Measurements from ENCODE around the gene SERPINA4. TPM values are rescaled to one million over a fixed set of nuclear protein-coding genes. Genes with fewer than 3 reads are reported as not detected.

Gene SERPINA4
- total RNA-seq, 1 donor from 2014 or later, result not detected

GRCh38 chr14:94592457-94592856 is 31.2 kb downstream of the SERPINA4 start:
- Mint-ChIP-seq H3K4me3 (ENCODE audit: unreplicated experiment) (no peak overlapping the region), H3K4me1 (ENCODE audit: unreplicated experiment) (no peaks in the 10 kb centered on the region), H3K9me3 (ENCODE audit: unreplicated experiment) (no peaks in the 10 kb centered on the region), H3K27ac (ENCODE audit: unreplicated experiment) (no peak overlapping the region), H3K27me3 (ENCODE audit: unreplicated experiment) (no peaks in the 10 kb centered on the region), H3K36me3 (ENCODE audit: unreplicated experiment) (no peaks in the 10 kb centered on the region)
- DNase-seq (ENCODE audit: extremely low spot score, unreplicated experiment), result no peak
- TF ChIP-seq CTCF (IDR thresholded peaks at IDR 0.05), result no peak

GRCh38 chr14:94593376-94593748 is 32.1 kb downstream of the SERPINA4 start:
- Mint-ChIP-seq H3K9me3 (ENCODE audit: unreplicated experiment) (no peaks in the 10 kb centered on the region), H3K4me3 (ENCODE audit: unreplicated experiment) (no peak overlapping the region), H3K27me3 (ENCODE audit: unreplicated experiment) (no peaks in the 10 kb centered on the region), H3K36me3 (ENCODE audit: unreplicated experiment) (no peaks in the 10 kb centered on the region), H3K27ac (ENCODE audit: unreplicated experiment) (no peak overlapping the region), H3K4me1 (ENCODE audit: unreplicated experiment) (no peaks in the 10 kb centered on the region)
- TF ChIP-seq CTCF (IDR thresholded peaks at IDR 0.05), result no peak
- no peak for DNase-seq (ENCODE audit: extremely low spot score, unreplicated experiment)

- Mint-ChIP-seq H3K9me3 (ENCODE audit: unreplicated experiment) (no peaks in the 10 kb centered on the region), H3K36me3 (ENCODE audit: unreplicated experiment) (no peaks in the 10 kb centered on the region), H3K27me3 (ENCODE audit: unreplicated experiment) (no peaks in the 10 kb centered on the region), H3K4me1 (ENCODE audit: unreplicated experiment) (peaks cover 5% of the 10 kb centered on the region), H3K27ac (ENCODE audit: unreplicated experiment) (no peak overlapping the region), H3K4me3 (ENCODE audit: unreplicated experiment) (no peak overlapping the region)
- no peak for TF ChIP-seq CTCF (IDR thresholded peaks at IDR 0.05)
- DNase-seq (ENCODE audit: extremely low spot score, unreplicated experiment), result no peak
Observed at GRCh38 chr14:94593749-94594431, 32.6 kb downstream of the SERPINA4 start.

GRCh38 chr14:94594441-94594840 is 33.2 kb downstream of the SERPINA4 start:
- peaks cover 10% of the 10 kb centered on the region for H3K4me1 Mint-ChIP-seq (ENCODE audit: unreplicated experiment)
- no peaks in the 10 kb centered on the region for H3K36me3 Mint-ChIP-seq (ENCODE audit: unreplicated experiment)
- no peak overlapping the region for H3K4me3 Mint-ChIP-seq (ENCODE audit: unreplicated experiment)
- no peak for TF ChIP-seq CTCF (IDR thresholded peaks at IDR 0.05)
- H3K9me3 Mint-ChIP-seq (ENCODE audit: unreplicated experiment), result no peaks in the 10 kb centered on the region
- H3K27me3 Mint-ChIP-seq (ENCODE audit: unreplicated experiment), result no peaks in the 10 kb centered on the region
- H3K27ac Mint-ChIP-seq (ENCODE audit: unreplicated experiment), result no peak overlapping the region
- DNase-seq (ENCODE audit: extremely low spot score, unreplicated experiment), result no peak

GRCh38 chr14:94595912-94596311 is 34.7 kb downstream of the SERPINA4 start:
- Mint-ChIP-seq H3K27me3 (ENCODE audit: unreplicated experiment) (no peaks in the 10 kb centered on the region), H3K27ac (ENCODE audit: unreplicated experiment) (no peak overlapping the region), H3K36me3 (ENCODE audit: unreplicated experiment) (no peaks in the 10 kb centered on the region), H3K9me3 (ENCODE audit: unreplicated experiment) (no peaks in the 10 kb centered on the region), H3K4me3 (ENCODE audit: unreplicated experiment) (no peak overlapping the region), H3K4me1 (ENCODE audit: unreplicated experiment) (peaks cover 21% of the 10 kb centered on the region)
- TF ChIP-seq CTCF (IDR thresholded peaks at IDR 0.05), result no peak
- DNase-seq (ENCODE audit: extremely low spot score, unreplicated experiment), result no peak

Measured in osteocyte (in vitro differentiated cells).